ENCODE measurements around the gene CARD18. TPM values are rescaled to one million over a fixed set of nuclear protein-coding genes. Genes with fewer than 3 reads are reported as not detected.
"Not testable (repeated sequence)": the region's sequence is repeated elsewhere in the genome, so short reads cannot be mapped to it uniquely, and the experiment has no call there.

Gene CARD18
- total RNA-seq, 4 donors from 2014 or later = not detected

GRCh38 chr11:105104292-105104691 lies 35.3 kb downstream of the CARD18 start:
- Histone ChIP-seq H3K4me1 (no peaks in the 10 kb centered on the region), H3K4me3 (no peak overlapping the region), H3K9me3 (no peaks in the 10 kb centered on the region), H3K27ac (no peak overlapping the region), H3K27me3 (no peaks in the 10 kb centered on the region), H3K36me3 (no peaks in the 10 kb centered on the region)
- TF ChIP-seq POLR2AphosphoS5 (IDR thresholded peaks at IDR 0.05) (no peak), CTCF (IDR thresholded peaks at IDR 0.05) (no peak), POLR2A (IDR thresholded peaks at IDR 0.05) (no peak)
- ATAC-seq = no peak
- 57 to 67% methylated on average over 1 of the region's 1 CpG for WGBS, 2 donors (ENCODE audit: low coverage in 1 of 2)

- H3K27me3 ChIP-seq = no peaks in the 10 kb centered on the region
- no peak overlapping the region for H3K27ac ChIP-seq
- no peaks in the 10 kb centered on the region for H3K9me3 ChIP-seq
- H3K36me3 ChIP-seq = no peaks in the 10 kb centered on the region
- TF ChIP-seq POLR2AphosphoS5 (IDR thresholded peaks at IDR 0.05) (no peak), POLR2A (IDR thresholded peaks at IDR 0.05) (no peak), EP300 (IDR thresholded peaks at IDR 0.05) (no peak), CTCF (IDR thresholded peaks at IDR 0.05) (no peak)
- no peaks in the 10 kb centered on the region for H3K4me1 ChIP-seq
- no peak for ATAC-seq
- H3K4me3 ChIP-seq = no peak overlapping the region
Observed at GRCh38 chr11:105103336-105103735, 36.2 kb downstream of the CARD18 start.

- not testable (repeated sequence) for H3K4me1 ChIP-seq, H3K27ac ChIP-seq, H3K36me3 ChIP-seq, ATAC-seq, H3K27me3 ChIP-seq, H3K4me3 ChIP-seq, H3K9me3 ChIP-seq
- 71 to 100% methylated on average over 1 to 2 of the region's 3 CpGs for WGBS, 2 donors (ENCODE audit: low coverage in 1 of 2)
Observed at GRCh38 chr11:105102079-105102581, 37.4 kb downstream of the CARD18 start.

- Histone ChIP-seq H3K4me1 (no peaks in the 10 kb centered on the region), H3K4me3 (no peak overlapping the region), H3K27ac (no peak overlapping the region), H3K27me3 (no peaks in the 10 kb centered on the region), H3K36me3 (no peaks in the 10 kb centered on the region), H3K9me3 (no peaks in the 10 kb centered on the region)
- WGBS, 2 donors (ENCODE audit: low coverage in 1 of 2) = 76 to 88% methylated on average over 2 of the region's 2 CpGs
- ATAC-seq = no peak
- TF ChIP-seq POLR2AphosphoS5 (IDR thresholded peaks at IDR 0.05) (no peak), EP300 (IDR thresholded peaks at IDR 0.05) (no peak), CTCF (IDR thresholded peaks at IDR 0.05) (no peak), POLR2A (IDR thresholded peaks at IDR 0.05) (no peak)
Observed at GRCh38 chr11:105100981-105101630, 38.5 kb downstream of the CARD18 start.

- TF ChIP-seq POLR2AphosphoS5 (IDR thresholded peaks at IDR 0.05) (no peak), EP300 (IDR thresholded peaks at IDR 0.05) (no peak)
- H3K36me3 ChIP-seq = no peaks in the 10 kb centered on the region
- no peak overlapping the region for H3K27ac ChIP-seq
- 56 to 85% methylated on average over 6 to 7 of the region's 7 CpGs for WGBS, 2 donors (ENCODE audit: low coverage in 1 of 2)
- H3K4me3 ChIP-seq = no peak overlapping the region
- H3K27me3 ChIP-seq = no peaks in the 10 kb centered on the region
- H3K4me1 ChIP-seq = no peaks in the 10 kb centered on the region
- ATAC-seq = no peak
- no peaks in the 10 kb centered on the region for H3K9me3 ChIP-seq
Observed at GRCh38 chr11:105100206-105100605, 39.4 kb downstream of the CARD18 start.

GRCh38 chr11:105099594-105099993 lies 40.0 kb downstream of the CARD18 start:
- not testable (repeated sequence) for H3K9me3 ChIP-seq, H3K4me3 ChIP-seq, ATAC-seq, H3K4me1 ChIP-seq, H3K27ac ChIP-seq, H3K36me3 ChIP-seq, H3K27me3 ChIP-seq
- WGBS, 2 donors (ENCODE audit: low coverage in 1 of 2) = 78 to 100% methylated on average over 1 to 2 of the region's 2 CpGs
